HEK293T (cell line): ENCODE data around the gene BHLHE23.

Experiments used
- ARNT ChIP-seq: fragments of 450-650 bp; IDR thresholded peaks from 2 replicates; pipeline ENCODE4 v1.6.1; 2017; ENCODE audit warnings: mild to moderate bottlenecking
- BHLHE40 ChIP-seq: fragments of 450-650 bp; IDR thresholded peaks from 2 replicates; pipeline ENCODE4 v1.6.1; 2016; ENCODE audit warnings: mild to moderate bottlenecking, moderate library complexity, borderline replicate concordance
- ELF4 ChIP-seq: fragments of 450-650 bp; IDR thresholded peaks from 2 replicates; pipeline ENCODE4 v1.6.1; 2017; ENCODE audit warnings: antibody characterized with exemption
- FOXA1 ChIP-seq: fragments of 450-650 bp; IDR thresholded peaks from 2 replicates; pipeline ENCODE4 v1.6.1; 2016; ENCODE audit warnings: mild to moderate bottlenecking
- FOXM1 ChIP-seq: fragments of 450-650 bp; IDR thresholded peaks from 2 replicates; pipeline ENCODE4 v1.6.1; 2017; ENCODE audit warnings: mild to moderate bottlenecking, borderline replicate concordance
- HDGF ChIP-seq: fragments of 450-650 bp; IDR thresholded peaks from 2 replicates; pipeline ENCODE4 v1.6.1; 2017; ENCODE audit warnings: antibody characterized with exemption, borderline replicate concordance
- NFRKB ChIP-seq: fragments of 450-650 bp; IDR thresholded peaks from 2 replicates; pipeline ENCODE4 v1.6.1; 2016; ENCODE audit warnings: mild to moderate bottlenecking, moderate library complexity
- ZNF384 ChIP-seq: fragments of 450-650 bp; IDR thresholded peaks from 2 replicates; pipeline ENCODE4 v1.6.1; 2016

GRCh38 chr20:63047946-63048345 is 41.2 kb upstream of the BHLHE23 start:
- TF ChIP-seq NFRKB: no peak
- no peak for TF ChIP-seq BHLHE40
- no peak for TF ChIP-seq FOXM1
- TF ChIP-seq ARNT: no peak
- no peak for TF ChIP-seq FOXA1
- no peak for TF ChIP-seq ZNF384
- no peak for TF ChIP-seq HDGF
- no peak for TF ChIP-seq ELF4
